Measurements from ENCODE around the gene KLHL29.

The KLHL29 gene

DNA sequence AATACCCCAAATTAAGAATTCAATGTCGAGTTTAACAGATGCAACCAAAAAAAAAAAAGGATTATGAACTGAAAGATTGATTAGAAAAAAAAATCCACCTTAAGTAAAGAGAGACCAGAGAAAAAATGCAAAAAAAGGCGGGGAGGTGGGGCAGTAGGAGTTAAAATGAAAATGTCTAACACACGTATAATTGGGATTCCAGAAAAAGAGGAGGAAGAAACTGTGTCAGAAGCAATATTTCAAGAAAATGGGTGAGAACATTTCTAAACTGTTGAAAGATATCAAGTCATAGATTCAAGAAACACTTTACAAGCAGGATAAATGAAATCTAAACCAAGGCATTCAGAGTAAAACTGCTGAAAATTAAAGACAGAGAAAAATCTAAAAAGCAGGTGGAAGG, 226.9 kb downstream of the KLHL29 start:
- DNase-seq (ENCODE audit: low read depth, low spot score): no peak

DNA sequence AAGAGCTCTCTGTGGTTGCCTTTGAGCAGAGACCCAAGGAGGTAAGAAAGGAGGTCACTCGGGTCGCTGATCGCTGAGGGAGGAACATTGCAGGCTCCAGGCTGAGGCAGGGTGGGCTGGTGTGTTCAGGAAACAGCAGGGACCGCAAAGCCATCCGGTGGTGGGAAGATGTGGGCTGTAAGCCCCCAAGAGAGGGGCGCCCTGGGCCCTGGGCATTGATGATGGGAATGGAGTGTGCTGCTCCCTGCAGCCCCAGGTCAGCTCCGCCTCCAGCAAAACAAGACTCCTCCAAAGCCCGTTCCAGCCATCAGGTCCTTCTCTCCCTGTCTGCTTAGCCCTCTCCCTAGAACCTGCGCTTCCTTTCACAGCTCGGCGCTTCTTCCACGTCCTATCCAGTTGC, 229.7 kb downstream of the KLHL29 start:
- peak; percentile 40 for DNase-seq (ENCODE audit: low read depth, low spot score)

DNA sequence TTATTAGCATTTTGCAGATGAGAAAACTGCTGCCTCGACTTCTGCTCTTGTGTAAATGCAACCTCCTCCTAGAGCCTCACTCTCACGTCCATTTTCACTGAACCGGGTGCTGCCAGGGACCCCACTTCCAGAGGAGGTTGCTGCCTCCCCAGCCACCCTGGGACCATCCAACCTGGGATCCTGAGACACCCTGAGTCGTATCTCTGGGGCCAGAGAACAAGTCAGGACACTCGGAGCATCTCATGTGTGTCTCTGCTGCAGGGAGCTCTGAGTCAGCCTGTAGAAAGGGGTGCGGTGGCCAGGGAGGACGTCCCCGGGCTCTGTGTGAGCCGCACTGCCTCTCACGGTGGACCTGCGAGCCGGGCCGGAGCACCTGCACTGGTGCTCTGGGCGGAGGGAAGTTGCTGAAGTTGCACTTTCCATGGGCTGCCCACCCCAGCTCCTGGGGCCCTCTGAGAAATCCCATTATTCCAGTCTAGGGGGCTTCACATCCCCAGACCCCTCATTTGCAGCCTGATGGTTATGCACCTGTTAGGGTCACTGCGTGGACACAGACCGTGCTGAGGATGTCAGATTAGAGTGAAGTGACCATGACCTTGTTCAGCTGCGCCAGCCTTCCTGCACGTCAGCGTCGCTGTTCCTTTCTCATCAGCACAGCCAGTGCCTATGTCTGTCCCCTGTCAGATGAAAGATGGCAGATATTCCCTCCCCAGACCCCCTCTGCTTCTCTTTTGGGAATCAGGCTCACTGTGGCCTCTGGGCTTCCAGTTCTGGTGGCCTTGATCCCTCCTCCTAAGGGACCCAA, 230.4 kb downstream of the KLHL29 start:
- DNase-seq (ENCODE audit: low read depth, low spot score): no peak

DNA sequence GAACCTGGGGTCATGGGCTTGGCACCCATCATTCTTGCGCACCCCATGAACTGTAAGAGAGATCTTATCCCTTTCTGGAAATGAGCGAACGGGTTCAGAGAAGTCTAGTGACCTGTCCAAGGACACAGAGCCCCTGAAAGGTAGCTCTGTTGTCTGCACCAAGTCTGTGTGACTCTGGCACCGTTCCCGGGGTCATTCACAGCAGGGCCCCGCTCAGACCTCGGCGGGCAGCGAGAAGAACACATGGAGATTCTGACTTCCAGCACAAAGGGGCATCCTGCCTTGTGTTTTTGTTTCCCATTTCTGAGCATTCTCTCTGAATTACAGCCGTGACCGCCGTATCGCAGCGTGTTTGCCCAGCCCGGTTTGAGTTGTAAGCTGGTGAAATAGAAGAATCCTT, 231.7 kb downstream of the KLHL29 start:
- no peak for DNase-seq (ENCODE audit: low read depth, low spot score)

DNA sequence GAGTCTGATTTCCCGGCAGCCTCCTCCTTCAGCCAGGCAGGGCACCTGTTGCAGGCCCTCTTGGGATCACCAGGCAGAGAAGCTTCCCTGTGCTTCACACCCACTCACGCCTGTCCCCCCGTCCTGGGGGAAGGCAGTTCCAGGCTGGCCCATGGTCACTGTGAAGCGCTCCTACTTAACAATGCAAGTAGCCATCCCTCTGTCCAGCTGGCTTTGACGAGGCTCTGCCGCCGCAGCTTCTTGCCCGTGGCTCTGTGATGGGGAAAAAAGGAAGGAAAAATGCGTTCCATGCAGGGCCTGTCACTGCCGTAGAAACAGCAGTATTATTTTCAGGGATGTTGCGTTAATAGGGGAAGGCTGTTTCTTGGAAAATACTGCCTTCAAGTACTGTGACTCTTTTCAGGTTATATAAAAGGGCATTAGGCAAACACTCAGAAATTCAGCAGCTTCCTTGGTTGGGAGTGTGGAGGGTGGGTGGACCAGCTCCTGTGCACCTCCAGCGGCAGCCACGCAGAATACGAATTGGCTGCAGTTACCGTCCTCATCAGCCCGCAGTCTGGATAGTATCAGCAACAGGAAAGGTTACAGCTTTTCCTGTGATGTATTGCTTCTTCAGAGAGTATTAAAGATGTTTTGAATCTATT, 232.3 kb downstream of the KLHL29 start:
- DNase-seq (ENCODE audit: low read depth, low spot score): no peak

DNA sequence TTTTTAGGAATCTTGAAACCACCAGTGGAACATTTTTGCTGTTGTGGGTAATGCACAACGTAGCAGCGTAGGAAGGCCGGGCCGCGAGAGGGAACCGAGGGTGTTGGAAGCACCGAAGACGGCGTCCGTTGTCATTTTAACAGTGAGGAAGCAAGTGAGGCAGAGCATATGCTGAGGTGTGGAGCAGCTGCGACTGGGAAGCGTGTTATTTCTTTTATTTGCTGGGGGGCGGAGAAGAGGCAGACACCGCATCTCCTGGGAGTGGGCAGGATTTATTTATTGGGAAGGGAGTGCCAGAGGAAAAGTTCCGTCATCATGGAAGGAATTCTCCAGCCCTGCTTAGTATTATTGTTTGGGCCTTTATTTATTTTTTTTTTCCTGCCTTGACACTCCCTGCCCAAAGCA, 232.8 kb downstream of the KLHL29 start:
- DNase-seq (ENCODE audit: low read depth, low spot score): no peak

DNA sequence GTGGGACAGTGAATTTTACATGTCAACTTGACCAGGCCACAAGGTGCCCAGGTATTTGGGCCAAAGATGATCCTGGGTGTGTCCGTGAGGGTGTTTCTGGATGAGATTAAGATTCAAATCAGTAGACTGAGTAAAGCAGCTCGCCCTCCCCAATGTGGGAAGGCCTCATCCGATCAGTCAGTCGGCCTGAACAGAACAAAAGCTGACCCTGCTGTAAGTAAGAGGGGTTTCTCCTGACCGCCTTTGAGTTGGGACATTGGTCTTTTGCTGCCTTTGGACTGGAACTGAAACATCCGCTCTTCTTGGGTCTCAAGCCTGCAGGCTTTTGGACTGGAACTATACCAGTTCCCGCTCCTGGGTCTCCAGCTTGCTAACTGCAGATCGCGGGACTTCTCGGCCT, 233.3 kb downstream of the KLHL29 start:
- no peak for DNase-seq (ENCODE audit: low read depth, low spot score)

DNA sequence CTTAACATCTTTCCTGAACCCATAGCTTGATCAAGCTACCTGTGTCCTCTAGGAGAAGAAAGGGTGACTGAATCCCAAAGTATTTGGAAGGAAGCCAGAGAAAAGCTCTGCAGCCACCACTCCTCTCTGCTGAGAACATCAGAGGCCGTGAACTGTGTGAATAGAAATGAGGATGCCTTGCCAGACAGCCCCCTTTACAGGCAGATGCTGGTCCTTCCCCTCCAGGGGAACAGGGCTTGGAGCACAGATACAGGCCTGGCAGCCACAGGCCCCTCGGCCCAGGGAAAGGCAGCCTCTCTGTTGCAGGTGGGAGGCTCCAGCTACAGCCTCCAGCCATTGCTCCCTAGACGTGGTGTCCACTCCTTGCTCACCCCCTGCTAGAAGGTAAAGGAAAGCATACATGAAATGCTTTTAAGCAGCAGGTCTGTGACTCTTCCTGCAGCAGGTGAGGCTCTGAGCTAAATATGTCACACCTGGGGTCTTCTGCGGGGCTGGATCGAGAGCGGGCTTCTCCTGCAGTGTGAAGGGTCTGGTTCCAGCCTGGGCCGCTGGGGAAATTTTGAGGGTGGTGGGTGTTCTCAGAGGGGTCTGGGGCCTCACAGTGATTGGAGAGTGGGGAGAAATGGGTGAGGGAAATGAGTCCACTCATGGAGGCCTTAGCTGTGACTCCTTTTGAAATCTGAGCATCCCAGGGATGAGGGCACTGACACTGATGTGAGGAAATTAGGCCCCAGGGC, 234.0 kb downstream of the KLHL29 start:
- no peak for DNase-seq (ENCODE audit: low read depth, low spot score)

DNA sequence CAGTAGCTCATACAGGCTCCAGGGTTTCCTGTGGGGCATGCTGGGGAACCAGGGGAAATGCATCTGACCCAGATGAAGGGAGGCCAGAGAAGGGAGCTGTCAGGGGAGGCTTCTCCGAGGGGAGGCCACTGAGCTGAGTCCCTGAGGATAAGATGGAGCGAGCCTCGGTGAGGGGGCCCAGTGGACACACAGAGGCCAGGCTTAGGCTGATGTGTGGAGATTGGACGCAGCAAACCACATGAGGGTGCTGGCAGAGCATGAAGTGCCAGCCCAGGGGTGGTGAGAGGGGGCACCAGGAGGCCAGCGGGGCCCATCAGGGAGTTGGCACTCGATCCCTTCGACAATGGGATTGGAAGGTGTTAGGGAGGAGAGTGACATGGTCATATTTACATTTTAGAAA, 235.0 kb downstream of the KLHL29 start:
- no peak for DNase-seq (ENCODE audit: low read depth, low spot score)

DNA sequence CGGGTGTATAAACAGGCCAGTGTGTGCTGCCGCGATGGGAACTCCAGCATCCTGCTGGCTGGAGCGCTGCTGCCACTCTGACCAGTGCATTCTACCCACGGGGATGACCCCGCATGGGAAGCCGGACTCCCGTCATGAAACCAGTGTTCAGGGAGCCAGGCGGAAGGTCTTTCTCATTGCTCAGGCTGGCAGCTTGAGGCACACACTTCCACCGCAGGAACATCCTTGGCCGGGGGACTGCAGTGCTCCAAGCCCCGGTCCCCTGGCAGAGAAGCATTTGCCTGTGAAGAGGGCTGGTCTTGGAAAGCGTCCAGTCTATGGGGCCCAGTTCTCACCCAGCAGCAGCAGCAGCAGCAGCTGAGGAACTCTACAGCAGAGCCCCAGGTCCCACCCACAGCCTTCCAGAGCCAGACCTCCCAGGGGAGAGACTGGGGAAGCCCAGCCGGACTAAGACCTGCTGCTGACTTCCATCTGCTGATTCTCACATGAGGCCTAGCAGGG, 235.9 kb downstream of the KLHL29 start:
- no peak for DNase-seq (ENCODE audit: low read depth, low spot score)

DNA sequence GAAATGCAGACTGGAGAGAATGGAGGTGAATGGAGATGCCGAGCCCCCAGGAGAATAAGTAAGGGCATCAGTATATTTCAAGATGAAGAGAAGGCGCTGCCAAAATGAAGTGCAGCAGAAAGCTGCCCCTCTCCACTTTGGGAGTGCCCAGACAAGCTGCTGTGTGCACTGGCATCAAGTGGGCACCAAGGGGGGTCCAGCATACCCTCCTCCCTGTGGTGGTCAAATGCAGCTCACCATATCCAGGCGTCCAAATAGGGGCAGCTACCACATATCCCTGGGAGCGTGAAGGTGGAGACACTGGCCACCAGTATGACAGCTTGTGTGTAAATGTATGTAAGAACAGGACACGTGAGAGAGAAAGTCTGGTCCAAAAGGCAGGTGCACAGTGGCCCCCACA, 236.6 kb downstream of the KLHL29 start:
- no peak for DNase-seq (ENCODE audit: low read depth, low spot score)

DNA sequence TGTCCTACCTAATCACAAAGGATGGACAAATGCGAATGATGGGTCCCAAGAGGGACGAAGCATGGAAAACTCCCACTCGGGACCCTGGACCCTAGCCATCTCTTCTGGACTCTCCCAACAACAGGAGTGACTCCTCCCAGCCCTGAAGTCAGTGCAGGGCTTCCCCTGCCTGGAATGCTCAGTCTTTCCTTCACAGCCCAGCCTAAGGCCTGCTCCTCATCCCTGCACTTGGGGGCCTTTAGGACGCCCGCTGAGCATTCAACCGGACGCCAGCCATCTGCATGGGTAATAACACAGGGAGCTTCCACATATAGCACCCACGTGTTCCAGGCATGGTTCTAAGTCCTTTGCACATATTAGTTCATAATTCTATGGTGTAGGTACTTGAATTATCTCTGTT, 237.5 kb downstream of the KLHL29 start:
- DNase-seq (ENCODE audit: low read depth, low spot score): no peak

DNA sequence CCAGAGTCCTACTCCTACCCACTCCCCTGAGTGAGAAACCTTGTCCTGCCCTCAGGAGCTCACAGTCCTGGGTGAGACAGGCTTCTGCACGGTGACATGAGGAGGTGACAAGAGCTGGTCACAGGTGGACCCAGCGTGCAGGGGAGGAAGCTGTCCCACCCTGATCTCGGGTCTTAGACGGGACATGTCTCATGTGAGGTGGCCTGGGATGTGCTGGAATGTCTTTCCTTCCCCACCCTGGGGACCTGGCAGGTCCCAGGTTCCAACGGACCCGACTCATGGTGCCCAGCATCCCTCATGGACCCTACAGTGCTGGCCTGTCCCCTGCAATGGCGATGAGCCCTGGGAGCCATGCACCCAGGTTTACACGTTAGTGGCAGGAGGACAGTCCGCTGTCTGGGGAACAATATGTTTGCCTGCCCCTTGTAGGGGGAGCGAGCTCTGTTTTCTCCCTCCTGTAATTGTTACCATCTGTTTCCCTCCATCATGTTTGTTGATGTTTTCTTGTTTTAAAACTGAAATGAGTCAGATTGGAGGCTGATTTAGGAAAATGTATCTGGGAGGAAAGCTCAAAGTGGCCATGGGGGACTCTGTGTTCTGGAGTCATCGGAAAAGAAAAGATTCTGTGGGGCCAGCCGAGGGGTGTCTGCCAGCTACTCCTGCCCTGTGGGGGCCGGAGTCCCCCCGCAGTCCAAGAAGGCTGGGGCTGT, 238.1 kb downstream of the KLHL29 start:
- no peak for DNase-seq (ENCODE audit: low read depth, low spot score)

DNA sequence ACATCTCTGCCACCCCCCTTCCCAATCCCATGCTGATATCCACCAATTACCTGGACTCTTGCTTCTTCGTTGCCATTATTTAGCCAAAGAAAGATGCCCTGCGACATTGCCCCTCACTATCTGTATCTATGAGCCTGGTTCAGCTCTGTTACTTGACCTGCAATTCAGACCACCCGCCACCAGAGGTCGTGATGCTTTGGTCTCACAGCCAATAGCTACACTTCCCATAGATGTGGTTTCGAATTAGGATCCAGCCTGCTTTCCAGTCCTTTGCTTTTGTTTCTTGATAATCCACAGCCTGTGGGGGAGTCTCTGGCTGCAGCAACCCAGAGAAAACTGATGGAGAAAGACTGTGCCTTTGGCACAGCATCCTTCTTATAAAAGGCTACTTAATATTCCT, 239.4 kb downstream of the KLHL29 start:
- DNase-seq (ENCODE audit: low read depth, low spot score): peak; percentile 68

DNA sequence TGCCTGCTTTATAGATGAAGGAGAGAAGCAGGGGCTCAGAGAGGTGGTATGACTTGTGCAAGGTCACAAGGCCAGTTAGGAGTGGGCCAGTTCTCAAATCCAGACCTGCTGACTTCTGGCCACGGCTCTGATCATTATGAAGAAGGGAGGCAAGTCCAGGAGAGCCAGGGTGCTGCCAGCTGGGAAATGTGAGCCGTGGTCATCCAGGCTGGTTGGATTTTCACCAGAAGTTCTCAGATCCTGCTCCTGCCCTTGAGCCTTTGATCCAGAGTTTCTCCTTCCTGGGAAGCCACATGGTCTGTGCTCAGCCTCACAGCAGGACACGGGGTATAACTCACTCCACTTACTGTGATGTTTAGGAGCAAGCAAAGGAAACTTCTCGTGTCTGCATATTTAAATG, 239.9 kb downstream of the KLHL29 start:
- DNase-seq (ENCODE audit: low read depth, low spot score): no peak

DNA sequence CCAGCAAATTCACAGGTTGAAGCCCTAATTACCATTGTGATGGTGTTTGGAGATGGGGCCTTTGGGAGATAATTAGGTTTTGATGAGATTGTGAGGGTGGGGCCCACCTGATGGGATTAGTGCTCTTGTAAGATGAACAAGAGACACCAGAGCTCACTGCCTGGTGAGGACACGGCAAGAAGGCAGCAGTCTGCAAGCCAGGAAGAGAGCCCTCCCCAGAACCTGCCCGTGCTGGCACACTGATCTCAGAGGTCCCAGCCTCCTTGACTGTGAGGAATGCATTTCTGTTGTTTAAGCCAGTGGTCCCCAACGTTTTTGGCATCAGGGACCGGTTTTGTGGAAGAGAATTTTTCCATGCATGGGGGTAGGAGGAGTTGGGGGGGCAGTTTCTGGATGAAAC, 240.7 kb downstream of the KLHL29 start:
- DNase-seq (ENCODE audit: low read depth, low spot score): no peak

DNA sequence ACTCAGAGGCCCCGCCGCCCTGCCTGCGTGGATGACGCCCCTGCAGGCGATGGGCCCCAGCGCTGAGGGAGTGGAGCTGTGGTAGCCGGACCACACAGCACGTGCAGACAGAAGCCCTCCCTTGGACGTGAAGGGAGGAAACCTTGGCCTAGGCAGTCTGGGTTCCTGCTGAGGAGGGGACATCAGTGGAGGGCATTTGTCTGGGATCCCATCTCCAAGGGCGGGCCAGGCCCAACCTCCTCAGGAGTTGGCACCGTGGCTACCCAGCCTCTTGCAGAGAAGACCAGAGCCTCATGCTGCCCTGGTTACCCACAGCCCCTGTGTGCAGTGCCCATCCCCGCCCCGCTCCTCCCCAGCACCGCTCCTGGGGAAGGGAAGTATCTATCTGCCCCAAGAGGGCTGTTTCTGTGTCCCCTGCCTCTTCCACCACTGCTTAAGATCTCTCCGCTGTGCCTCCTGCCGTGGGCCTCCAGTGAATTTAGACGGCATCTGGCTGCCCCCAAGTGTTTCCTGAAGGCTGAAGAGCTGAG, 241.8 kb downstream of the KLHL29 start:
- no peak for DNase-seq (ENCODE audit: low read depth, low spot score)

DNA sequence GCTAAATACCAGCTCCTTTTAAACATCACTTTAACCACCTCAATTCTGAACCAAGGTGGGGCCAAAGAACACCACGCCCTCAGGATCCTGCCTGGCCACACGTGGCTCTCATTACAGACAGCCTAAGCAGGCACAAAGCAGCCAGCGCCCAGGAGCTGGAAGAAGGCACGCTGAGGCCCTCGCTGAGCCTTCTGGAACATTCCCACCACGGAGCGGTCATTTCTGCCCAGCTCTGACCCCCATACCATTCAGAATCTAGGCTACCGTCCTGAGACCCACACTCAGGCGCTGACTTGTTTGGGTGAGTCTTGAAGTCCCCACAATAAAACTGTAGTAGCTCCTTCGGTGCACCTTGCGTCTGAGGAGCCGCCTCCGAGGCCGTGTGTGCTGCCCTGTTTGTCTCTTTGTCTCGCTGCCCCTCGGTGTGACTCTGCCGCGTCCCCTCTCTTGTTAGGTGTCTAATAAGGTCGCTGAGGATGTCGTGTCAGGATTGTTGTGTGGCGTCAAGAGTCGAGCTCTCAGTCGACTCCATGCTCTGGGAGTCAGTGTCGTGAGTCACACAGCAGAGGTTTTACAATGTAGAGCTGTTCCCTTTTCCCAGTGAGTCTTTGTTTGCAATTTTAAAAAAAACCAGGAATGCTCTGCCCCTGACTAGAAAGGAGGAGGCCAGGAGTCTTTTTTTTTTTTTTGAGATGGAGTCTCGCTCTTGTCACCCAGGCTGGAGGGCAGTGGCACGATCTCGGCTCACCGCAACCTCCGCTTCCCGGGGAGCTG, 242.4 kb downstream of the KLHL29 start:
- peak; percentile 46 for DNase-seq (ENCODE audit: low read depth, low spot score)

DNA sequence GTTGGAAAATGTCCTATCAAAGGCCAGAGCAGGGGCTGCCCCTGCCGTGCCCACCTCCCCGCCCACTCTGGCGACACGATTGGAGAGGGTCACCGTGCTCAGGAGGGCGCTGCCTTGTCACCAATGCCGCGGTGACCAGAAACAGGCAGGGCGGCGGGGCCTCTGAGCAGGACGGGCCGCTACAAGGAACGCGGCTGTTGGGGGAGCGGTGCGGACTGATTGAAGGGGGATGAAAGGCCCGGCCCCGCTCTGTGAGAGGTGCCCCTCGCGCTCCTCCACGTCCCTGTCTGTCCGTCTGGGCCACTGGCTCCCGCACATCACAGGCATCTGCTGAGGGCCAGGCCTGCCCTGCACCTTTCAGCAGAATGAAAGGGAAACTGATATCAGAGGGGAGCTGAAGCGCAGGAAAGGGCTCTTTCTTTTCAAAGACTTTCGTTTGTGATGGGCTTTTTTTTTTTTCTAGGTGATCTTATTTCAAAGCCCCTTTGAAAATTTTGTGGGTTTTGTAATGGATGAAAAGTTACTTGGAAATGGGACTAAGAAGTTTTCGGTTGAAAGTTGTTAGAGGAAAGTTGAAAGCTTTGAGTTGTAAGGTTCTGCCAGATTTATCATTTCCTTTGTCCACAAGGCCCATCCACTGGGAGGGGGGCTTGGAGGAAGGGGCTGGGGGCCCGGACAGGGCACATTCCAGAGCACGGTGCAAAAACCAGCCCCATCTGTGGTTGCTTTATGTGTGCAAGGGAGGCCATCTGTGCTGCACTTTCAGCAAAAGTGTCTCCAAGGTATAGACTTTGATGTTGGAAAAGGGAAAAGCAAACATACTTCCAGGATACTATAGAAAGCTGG, 244.2 kb downstream of the KLHL29 start:
- no peak for DNase-seq (ENCODE audit: low read depth, low spot score)
